GM23338 (cell line): ENCODE measurements around the gene MCTP1.

Experiments
- EZH2 ChIP-seq: fragments of 200-600 bp; sonication (generic); IDR thresholded peaks from one replicate; pipeline ENCODE4 v1.8.0; 2017; ENCODE audit warnings: antibody characterized with exemption, mild to moderate bottlenecking, low read depth; ENCODE audit not compliant: unreplicated experiment
- JUNB ChIP-seq: IDR thresholded peaks from one replicate; pipeline ENCODE4 v1.6.1; 2016; ENCODE audit warnings: antibody characterized with exemption; ENCODE audit not compliant: unreplicated experiment
- TF ChIP-seq, protein P1 (sequence below), 2 experiments: fragments of 200-600 bp in 1 of 2; sonication (generic) in 1 of 2; conservative IDR thresholded peaks; 2 replicates each; pipeline versions ENCODE4 v1.5.1 to v1.6.1; 2016 to 2017; ENCODE audit warnings: antibody characterized with exemption in 2 of 2, low read depth in 2 of 2, mild to moderate bottlenecking in 2 of 2, moderate library complexity in 1 of 2

DNA sequence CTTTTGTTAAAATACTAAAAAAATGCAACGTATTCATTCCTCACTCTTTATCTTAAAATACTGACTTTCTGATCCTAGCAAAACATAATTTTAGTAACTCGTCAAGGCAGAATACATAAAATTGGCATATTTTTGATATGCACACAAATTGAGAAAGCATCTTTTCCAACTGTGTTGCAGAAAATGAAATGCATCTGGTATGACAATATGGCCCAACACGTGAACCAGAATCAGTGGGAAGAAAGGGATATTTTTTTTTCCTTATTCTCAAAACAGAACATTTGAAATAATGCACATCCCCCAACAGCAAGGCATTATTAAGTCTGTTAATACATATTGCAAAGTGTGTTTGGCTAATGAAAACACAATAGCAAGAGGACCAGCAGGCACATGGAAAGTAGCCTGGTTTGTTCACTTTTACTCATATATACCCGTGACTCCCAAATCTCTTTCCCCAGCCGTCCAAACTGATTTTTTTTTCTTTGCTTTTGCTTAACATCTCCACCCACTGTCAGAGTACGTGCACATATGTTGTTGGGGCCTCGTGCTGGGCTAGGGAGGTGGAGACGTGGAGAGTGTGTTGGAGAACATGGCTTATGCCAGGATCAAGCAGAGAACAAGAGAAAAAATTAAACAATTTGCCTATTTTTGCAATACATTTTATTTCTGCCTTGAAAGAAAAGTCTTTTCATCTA is 4.3 kb downstream of the MCTP1 start:
- no peak for TF ChIP-seq EZH2
- TF ChIP-seq, protein P1, sequence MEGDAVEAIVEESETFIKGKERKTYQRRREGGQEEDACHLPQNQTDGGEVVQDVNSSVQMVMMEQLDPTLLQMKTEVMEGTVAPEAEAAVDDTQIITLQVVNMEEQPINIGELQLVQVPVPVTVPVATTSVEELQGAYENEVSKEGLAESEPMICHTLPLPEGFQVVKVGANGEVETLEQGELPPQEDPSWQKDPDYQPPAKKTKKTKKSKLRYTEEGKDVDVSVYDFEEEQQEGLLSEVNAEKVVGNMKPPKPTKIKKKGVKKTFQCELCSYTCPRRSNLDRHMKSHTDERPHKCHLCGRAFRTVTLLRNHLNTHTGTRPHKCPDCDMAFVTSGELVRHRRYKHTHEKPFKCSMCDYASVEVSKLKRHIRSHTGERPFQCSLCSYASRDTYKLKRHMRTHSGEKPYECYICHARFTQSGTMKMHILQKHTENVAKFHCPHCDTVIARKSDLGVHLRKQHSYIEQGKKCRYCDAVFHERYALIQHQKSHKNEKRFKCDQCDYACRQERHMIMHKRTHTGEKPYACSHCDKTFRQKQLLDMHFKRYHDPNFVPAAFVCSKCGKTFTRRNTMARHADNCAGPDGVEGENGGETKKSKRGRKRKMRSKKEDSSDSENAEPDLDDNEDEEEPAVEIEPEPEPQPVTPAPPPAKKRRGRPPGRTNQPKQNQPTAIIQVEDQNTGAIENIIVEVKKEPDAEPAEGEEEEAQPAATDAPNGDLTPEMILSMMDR (conservative IDR thresholded peaks at IDR 0.05; ENCODE audit: low read depth in 2 of 2): no peak
- TF ChIP-seq JUNB: no peak
